BJ (cell line): ENCODE data around the gene MCM5. TPM values are rescaled to one million over a fixed set of nuclear protein-coding genes. Genes with fewer than 3 reads are reported as not detected.

ENCODE experiments used
- CTCF ChIA-PET: fragments of 350-600 bp; formaldehyde crosslinking; extraction: SDS; loops from one replicate; lab custom pipeline; 2021; ENCODE audit warnings: antibody characterized with exemption, inconsistent platforms; lab: Yijun Ruan, JAX
- POLR2A ChIA-PET: fragments of 300-600 bp; sonication (Branson Sonifier 250); formaldehyde crosslinking; extraction: SDS; loops from one replicate; lab custom pipeline; 2021; ENCODE audit warnings: antibody characterized with exemption; lab: Charles Lee
- DNase-seq: peaks from one replicate; pipeline ENCODE4 v3.0.0-alpha.2; 2011; ENCODE audit warnings: low read depth
- H3K27me3 ChIP-seq: 2 replicates; pipeline ENCODE4 v1.6.0; 2011; ENCODE audit warnings: low read length; ENCODE audit not compliant: control insufficient read depth, insufficient read depth
- H3K36me3 ChIP-seq: 2 replicates; pipeline ENCODE4 v1.5.1; 2011; ENCODE audit warnings: low read length; ENCODE audit not compliant: control insufficient read depth, insufficient read depth
- H3K4me3 ChIP-seq: 2 replicates; pipeline ENCODE4 v1.5.1; 2011; ENCODE audit warnings: low read depth, mild to moderate bottlenecking, control low read depth, low read length
- polyA plus RNA-seq: library from polyadenylated mRNA; depleted of rRNA; stranded (reverse); fragments of >200 nt; gene quantifications from 2 replicates; pipeline ENCODE4 v1.2.3, GENCODE V29; 2011
- TF ChIP-seq, protein P1 (sequence below): IDR thresholded peaks from 2 replicates; pipeline ENCODE4 v1.5.1; 2011; ENCODE audit warnings: low read depth, mild to moderate bottlenecking, control low read depth, inconsistent platforms, low read length, moderate library complexity; ENCODE audit not compliant: insufficient read depth

MCM5 gene
- polyA plus RNA-seq, 1 experiment = 34.6 TPM

- POLR2A ChIA-PET = no interaction called here
- Histone ChIP-seq H3K27me3 (no peaks in the 10 kb centered on the region), H3K36me3 (peaks cover 11% of the 10 kb centered on the region), H3K4me3 (no peak overlapping the region)
- CTCF ChIA-PET = interaction anchor here (0.6 to 0.8 kb wide), 2 partner anchors 8 to 60 kb away, joined by 3 read pairs; no protein-coding TSS in a partner anchor
- DNase-seq = no peak
- TF ChIP-seq, protein P1, sequence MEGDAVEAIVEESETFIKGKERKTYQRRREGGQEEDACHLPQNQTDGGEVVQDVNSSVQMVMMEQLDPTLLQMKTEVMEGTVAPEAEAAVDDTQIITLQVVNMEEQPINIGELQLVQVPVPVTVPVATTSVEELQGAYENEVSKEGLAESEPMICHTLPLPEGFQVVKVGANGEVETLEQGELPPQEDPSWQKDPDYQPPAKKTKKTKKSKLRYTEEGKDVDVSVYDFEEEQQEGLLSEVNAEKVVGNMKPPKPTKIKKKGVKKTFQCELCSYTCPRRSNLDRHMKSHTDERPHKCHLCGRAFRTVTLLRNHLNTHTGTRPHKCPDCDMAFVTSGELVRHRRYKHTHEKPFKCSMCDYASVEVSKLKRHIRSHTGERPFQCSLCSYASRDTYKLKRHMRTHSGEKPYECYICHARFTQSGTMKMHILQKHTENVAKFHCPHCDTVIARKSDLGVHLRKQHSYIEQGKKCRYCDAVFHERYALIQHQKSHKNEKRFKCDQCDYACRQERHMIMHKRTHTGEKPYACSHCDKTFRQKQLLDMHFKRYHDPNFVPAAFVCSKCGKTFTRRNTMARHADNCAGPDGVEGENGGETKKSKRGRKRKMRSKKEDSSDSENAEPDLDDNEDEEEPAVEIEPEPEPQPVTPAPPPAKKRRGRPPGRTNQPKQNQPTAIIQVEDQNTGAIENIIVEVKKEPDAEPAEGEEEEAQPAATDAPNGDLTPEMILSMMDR = no peak
Measured at GRCh38 chr22:35411102-35411501, 11.2 kb downstream of the MCM5 start.

GRCh38 chr22:35413624-35414023, 13.7 kb downstream of the MCM5 start:
- Histone ChIP-seq H3K4me3 (no peak overlapping the region), H3K36me3 (peaks cover 9% of the 10 kb centered on the region; the same call in 1 of the 2 replicates), H3K27me3 (no peaks in the 10 kb centered on the region)
- CTCF ChIA-PET = interaction anchor here (0.8 to 1.7 kb wide), 3 partner anchors 62 to 644 kb away, joined by 3 to 5 read pairs (median 3); no protein-coding TSS in a partner anchor
- POLR2A ChIA-PET = no interaction called here
- TF ChIP-seq, protein P1 = no peak
- no peak for DNase-seq

- ChIA-PET CTCF (interaction anchor here (0.6 to 3.2 kb wide), 4 partner anchors 9 to 166 kb away, joined by 3 to 14 read pairs (median 6); no protein-coding TSS in a partner anchor), POLR2A (interaction anchor here (0.6 kb wide), 1 partner anchor 1086 kb away, joined by 9 read pairs; no protein-coding TSS in a partner anchor)
- no peak for DNase-seq
- TF ChIP-seq, protein P1 = no peak
- no peak overlapping the region for H3K4me3 ChIP-seq
- H3K36me3 ChIP-seq = peaks cover 12% of the 10 kb centered on the region
- no peaks in the 10 kb centered on the region for H3K27me3 ChIP-seq
Measured at GRCh38 chr22:35417606-35418005, 17.7 kb downstream of the MCM5 start.

DNA sequence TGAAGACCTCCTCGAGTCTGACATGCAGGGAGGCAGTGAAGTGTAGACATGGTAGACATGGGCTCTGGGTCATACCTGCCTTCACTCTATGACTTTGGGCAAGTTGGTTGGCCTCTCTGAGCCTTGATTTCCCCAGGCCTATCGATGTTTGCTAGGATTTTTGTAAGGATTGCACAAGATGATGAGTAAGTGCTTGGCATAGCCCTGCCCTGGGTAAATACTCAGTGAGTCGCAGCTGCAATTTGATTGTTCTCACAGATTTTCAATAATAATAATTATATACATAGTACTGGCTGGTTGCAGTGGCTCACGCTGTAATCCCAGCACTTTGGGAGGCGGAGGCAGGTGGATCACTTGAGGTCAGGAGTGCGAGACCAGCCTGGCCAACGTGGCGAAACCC, 18.1 kb downstream of the MCM5 start:
- DNase-seq = no peak
- TF ChIP-seq, protein P1 = no peak
- ChIA-PET CTCF (interaction anchor here (1.4 to 3.2 kb wide), 4 partner anchors 12 to 165 kb away, joined by 4 to 14 read pairs (median 11); no protein-coding TSS in a partner anchor), POLR2A (interaction anchor here (0.6 kb wide), 1 partner anchor 1085 kb away, joined by 9 read pairs; no protein-coding TSS in a partner anchor)
- Histone ChIP-seq H3K4me3 (no peak overlapping the region), H3K36me3 (peaks cover 11% of the 10 kb centered on the region), H3K27me3 (no peaks in the 10 kb centered on the region)

GRCh38 chr22:35418731-35419130, 18.8 kb downstream of the MCM5 start:
- ChIA-PET CTCF (interaction anchor here (1.4 to 3.2 kb wide), 3 partner anchors 12 to 164 kb away, joined by 8 to 14 read pairs (median 14); no protein-coding TSS in a partner anchor), POLR2A (no interaction called here)
- DNase-seq = no peak
- TF ChIP-seq, protein P1 = no peak
- Histone ChIP-seq H3K27me3 (no peaks in the 10 kb centered on the region), H3K4me3 (no peak overlapping the region), H3K36me3 (peaks cover 6% of the 10 kb centered on the region)
